ENCODE data around the gene BMAL1.
"Not testable (repeated sequence)": the region's sequence is repeated elsewhere in the genome, so short reads cannot be mapped to it uniquely, and the experiment has no call there.

The BMAL1 gene

GRCh38 chr11:13277768-13278608 lies at the start of gene BMAL1:
TSS of gene BMAL1 (plus strand) at chr11:13277790. CDS start at chr11:13354309, 76,519 bp downstream.
- no peak for DNase-seq

- no peak for DNase-seq
These were observed 49.0 kb upstream of the BMAL1 start for GRCh38 chr11:13228572-13228971.

- no peak for DNase-seq
These were observed 48.5 kb upstream of the BMAL1 start for GRCh38 chr11:13229136-13229535.

- DNase-seq = no peak
These were observed 47.8 kb upstream of the BMAL1 start for GRCh38 chr11:13229711-13230318.

- no peak for DNase-seq
These were observed 44.3 kb upstream of the BMAL1 start for GRCh38 chr11:13233173-13233745.

GRCh38 chr11:13235895-13236294 lies 41.7 kb upstream of the BMAL1 start:
- no peak for DNase-seq

- DNase-seq = no peak
These were observed 41.0 kb upstream of the BMAL1 start for GRCh38 chr11:13236626-13237025.

- no peak for DNase-seq
These were observed 39.8 kb upstream of the BMAL1 start for GRCh38 chr11:13237761-13238160.

- peak; percentile 11 for DNase-seq
These were observed 38.6 kb upstream of the BMAL1 start for GRCh38 chr11:13238879-13239514.

GRCh38 chr11:13242564-13242963 lies 35.0 kb upstream of the BMAL1 start:
- no peak for DNase-seq

GRCh38 chr11:13247606-13248296 lies 29.8 kb upstream of the BMAL1 start:
- no peak for DNase-seq

GRCh38 chr11:13249177-13249576 lies 28.4 kb upstream of the BMAL1 start:
- peak; percentile 31 for DNase-seq

- DNase-seq = no peak
These were observed 27.6 kb upstream of the BMAL1 start for GRCh38 chr11:13249992-13250391.

- DNase-seq = no peak
These were observed 25.6 kb upstream of the BMAL1 start for GRCh38 chr11:13251966-13252365.

- no peak for DNase-seq
These were observed 25.2 kb upstream of the BMAL1 start for GRCh38 chr11:13252438-13252837.

- no peak for DNase-seq
These were observed 21.4 kb upstream of the BMAL1 start for GRCh38 chr11:13256216-13256615.

GRCh38 chr11:13258061-13258460 lies 19.5 kb upstream of the BMAL1 start:
- DNase-seq = not testable (repeated sequence)

- no peak for DNase-seq
These were observed 18.7 kb upstream of the BMAL1 start for GRCh38 chr11:13258855-13259254.

GRCh38 chr11:13259374-13259773 lies 18.2 kb upstream of the BMAL1 start:
- no peak for DNase-seq

GRCh38 chr11:13260201-13260962 lies 17.2 kb upstream of the BMAL1 start:
- no peak for DNase-seq

GRCh38 chr11:13260963-13261588 lies 16.5 kb upstream of the BMAL1 start:
- DNase-seq = no peak

GRCh38 chr11:13261591-13262061 lies 16.0 kb upstream of the BMAL1 start:
- DNase-seq = no peak
